ENCODE measurements around the gene TPP2. TPM values are rescaled to one million over a fixed set of nuclear protein-coding genes. Genes with fewer than 3 reads are reported as not detected.

The TPP2 gene
- total RNA-seq, 2 donors from 2014 or later: 64.2 to 80.6 TPM

- peaks cover 65% of the 10 kb centered on the region for H3K36me3 Mint-ChIP-seq (ENCODE audit: low read depth)
- H3K4me1 Mint-ChIP-seq: no peaks in the 10 kb centered on the region
- no peaks in the 10 kb centered on the region for H3K9me3 ChIP-seq (ENCODE audit: control insufficient read depth, low read length)
- peaks cover 92% of the 10 kb centered on the region for H3K36me3 ChIP-seq (ENCODE audit: control insufficient read depth, insufficient read depth, low read length)
- no peaks in the 10 kb centered on the region for H3K4me1 ChIP-seq (ENCODE audit: control insufficient read depth, insufficient read depth, low read length)
- H3K9me3 Mint-ChIP-seq: no peaks in the 10 kb centered on the region
- no peak overlapping the region for H3K4me3 ChIP-seq (ENCODE audit: low read length)
- no peak overlapping the region for H3K27ac ChIP-seq (ENCODE audit: low read depth, low read length)
- H3K27ac Mint-ChIP-seq: no peak overlapping the region
- no peak overlapping the region for H3K9ac ChIP-seq (ENCODE audit: extremely low read depth, low read length, poor library complexity, severe bottlenecking)
- no peak overlapping the region for H3K4me3 Mint-ChIP-seq
- H3K27me3 Mint-ChIP-seq (ENCODE audit: insufficient read depth): no peaks in the 10 kb centered on the region
- no peak for TF ChIP-seq CTCF (conservative IDR thresholded peaks at IDR 0.05)
- WGBS, 2 experiments (ENCODE audit: insufficient coverage in 1 of 2, insufficient read length in 1 of 2): 95 to 100% methylated on average over 3 to 6 of the region's 6 CpGs
- no peak for DNase-seq
- H3K27me3 ChIP-seq (ENCODE audit: control insufficient read depth, insufficient read depth, low read length, poor library complexity, severe bottlenecking): no peaks in the 10 kb centered on the region
Measured at GRCh38 chr13:102620516-102620915, 23.7 kb downstream of the TPP2 start.

GRCh38 chr13:102626928-102627327 lies 30.1 kb downstream of the TPP2 start:
- Histone ChIP-seq H3K36me3 (ENCODE audit: control insufficient read depth, insufficient read depth, low read length) (peaks cover 92% of the 10 kb centered on the region), H3K9me3 (ENCODE audit: control insufficient read depth, low read length) (no peaks in the 10 kb centered on the region), H3K4me3 (ENCODE audit: low read length) (no peak overlapping the region), H3K27me3 (ENCODE audit: control insufficient read depth, insufficient read depth, low read length, poor library complexity, severe bottlenecking) (no peaks in the 10 kb centered on the region), H3K9ac (ENCODE audit: extremely low read depth, low read length, poor library complexity, severe bottlenecking) (no peak overlapping the region), H3K27ac (ENCODE audit: low read depth, low read length) (no peak overlapping the region), H3K4me1 (ENCODE audit: control insufficient read depth, insufficient read depth, low read length) (no peaks in the 10 kb centered on the region)
- Mint-ChIP-seq H3K4me1 (no peaks in the 10 kb centered on the region), H3K9me3 (no peaks in the 10 kb centered on the region), H3K27me3 (ENCODE audit: insufficient read depth) (no peaks in the 10 kb centered on the region), H3K4me3 (no peak overlapping the region), H3K27ac (no peak overlapping the region), H3K36me3 (ENCODE audit: low read depth) (peaks cover 66% of the 10 kb centered on the region)
- DNase-seq: no peak
- no peak for TF ChIP-seq CTCF (conservative IDR thresholded peaks at IDR 0.05)
- WGBS, 2 experiments (ENCODE audit: insufficient coverage in 1 of 2, insufficient read length in 1 of 2): 75 to 84% methylated on average over 1 of the region's 1 CpG

GRCh38 chr13:102628559-102628958 lies 31.8 kb downstream of the TPP2 start:
- H3K27me3 ChIP-seq (ENCODE audit: control insufficient read depth, insufficient read depth, low read length, poor library complexity, severe bottlenecking): no peaks in the 10 kb centered on the region
- H3K27ac Mint-ChIP-seq: no peak overlapping the region
- no peak overlapping the region for H3K4me3 Mint-ChIP-seq
- no peak for DNase-seq
- H3K4me1 Mint-ChIP-seq: no peaks in the 10 kb centered on the region
- no peaks in the 10 kb centered on the region for H3K27me3 Mint-ChIP-seq (ENCODE audit: insufficient read depth)
- H3K36me3 Mint-ChIP-seq (ENCODE audit: low read depth): peaks cover 61% of the 10 kb centered on the region
- no peaks in the 10 kb centered on the region for H3K9me3 Mint-ChIP-seq
- no peak for TF ChIP-seq CTCF (conservative IDR thresholded peaks at IDR 0.05)
- H3K4me1 ChIP-seq (ENCODE audit: control insufficient read depth, insufficient read depth, low read length): no peaks in the 10 kb centered on the region
- H3K9me3 ChIP-seq (ENCODE audit: control insufficient read depth, low read length): no peaks in the 10 kb centered on the region
- 94 to 95% methylated on average over 4 of the region's 4 CpGs for WGBS, 2 experiments (ENCODE audit: insufficient coverage in 1 of 2, insufficient read length in 1 of 2)
- H3K27ac ChIP-seq (ENCODE audit: low read depth, low read length): no peak overlapping the region
- H3K9ac ChIP-seq (ENCODE audit: extremely low read depth, low read length, poor library complexity, severe bottlenecking): no peak overlapping the region
- H3K4me3 ChIP-seq (ENCODE audit: low read length): no peak overlapping the region
- H3K36me3 ChIP-seq (ENCODE audit: control insufficient read depth, insufficient read depth, low read length): peaks cover 90% of the 10 kb centered on the region

All from endodermal cell (in vitro differentiated cells).